Activated CD8-positive, alpha-beta memory T cell treated with anti-CD3 and anti-CD28 coated beads for 1 hour (primary cell): ENCODE measurements around the gene JAK1.
"Not testable (repeated sequence)": the region's sequence is repeated elsewhere in the genome, so short reads cannot be mapped to it uniquely, and the experiment has no call there.

Source experiments
- DNase-seq, 2 donors: peaks; one replicate each; pipeline ENCODE4 v3.0.0-alpha.2; 2020; ENCODE audit warnings: low read depth in 1 of 2; ENCODE audit errors: extremely low read depth in 1 of 2

JAK1 gene

GRCh38 chr1:64950284-64950809, 16.0 kb downstream of the JAK1 start:
- DNase-seq, result no peak

- DNase-seq, result no peak
Measured at GRCh38 chr1:64948905-64949833, 17.2 kb downstream of the JAK1 start.

GRCh38 chr1:64948216-64948615, 18.1 kb downstream of the JAK1 start:
- no peak for DNase-seq

GRCh38 chr1:64946916-64947315, 19.4 kb downstream of the JAK1 start:
- no peak for DNase-seq

- no peak for DNase-seq
Measured at GRCh38 chr1:64944913-64945312, 21.4 kb downstream of the JAK1 start.

- DNase-seq, result no peak
Measured at GRCh38 chr1:64942675-64943074, 23.7 kb downstream of the JAK1 start.

- no peak for DNase-seq
Measured at GRCh38 chr1:64942118-64942517, 24.2 kb downstream of the JAK1 start.

GRCh38 chr1:64941461-64942117, 24.8 kb downstream of the JAK1 start:
- no peak for DNase-seq

- DNase-seq, result no peak
Measured at GRCh38 chr1:64940025-64940424, 26.3 kb downstream of the JAK1 start.

- DNase-seq, result no peak
Measured at GRCh38 chr1:64938991-64939390, 27.4 kb downstream of the JAK1 start.

- no peak for DNase-seq
Measured at GRCh38 chr1:64936956-64937355, 29.4 kb downstream of the JAK1 start.

GRCh38 chr1:64935551-64936155, 30.7 kb downstream of the JAK1 start:
- no peak for DNase-seq

GRCh38 chr1:64934878-64935275, 31.5 kb downstream of the JAK1 start:
- DNase-seq, result no peak

- DNase-seq, result no peak
Measured at GRCh38 chr1:64934115-64934877, 32.1 kb downstream of the JAK1 start.

GRCh38 chr1:64933296-64934070, 32.9 kb downstream of the JAK1 start:
- no peak for DNase-seq

GRCh38 chr1:64932962-64933295, 33.4 kb downstream of the JAK1 start:
- no peak for DNase-seq

GRCh38 chr1:64930640-64931039, 35.7 kb downstream of the JAK1 start:
- DNase-seq, result not testable (repeated sequence)

GRCh38 chr1:64929221-64929620, 37.1 kb downstream of the JAK1 start:
- no peak for DNase-seq

GRCh38 chr1:64928325-64928724, 38.0 kb downstream of the JAK1 start:
- DNase-seq, result no peak

GRCh38 chr1:64925594-64925993, 40.8 kb downstream of the JAK1 start:
- no peak for DNase-seq
